Mesenchymal stem cell (in vitro differentiated cells and primary cell): ENCODE results near the gene MAP3K7.
A peak's percentile ranks its signal among the peaks of the same experiment; 100 is the strongest.

ENCODE experiments used
- DNase-seq: peaks from one replicate; pipeline ENCODE4 v3.0.0-alpha.2; 2013
- H2AFZ ChIP-seq: one replicate; pipeline ENCODE4 v1.6.1; 2013; ENCODE audit warnings: low read depth, mild to moderate bottlenecking, control low read depth, inconsistent platforms, low read length, moderate library complexity
- H2AK5ac ChIP-seq: 2 replicates; pipeline ENCODE4 v1.6.1; 2013; ENCODE audit warnings: low read length, moderate library complexity, mild to moderate bottlenecking, inconsistent platforms; ENCODE audit not compliant: severe bottlenecking
- H2BK120ac ChIP-seq: one replicate; pipeline ENCODE4 v1.6.1; 2013; ENCODE audit warnings: low read depth, mild to moderate bottlenecking, inconsistent platforms, low read length, moderate library complexity
- H2BK12ac ChIP-seq, 2 experiments: one replicate each; pipeline ENCODE4 v1.6.1; 2013; ENCODE audit warnings: inconsistent platforms in 2 of 2, low read length in 2 of 2, mild to moderate bottlenecking in 2 of 2, moderate library complexity in 2 of 2, control low read depth in 1 of 2
- H2BK15ac ChIP-seq: one replicate; pipeline ENCODE4 v1.6.1; 2013; ENCODE audit warnings: mild to moderate bottlenecking, low read depth, inconsistent platforms; ENCODE audit not compliant: poor library complexity, severe bottlenecking
- H2BK5ac ChIP-seq: 2 replicates; pipeline ENCODE4 v1.6.1; 2013; ENCODE audit warnings: low read depth, mild to moderate bottlenecking, low read length, control low read depth, inconsistent platforms; ENCODE audit not compliant: poor library complexity, severe bottlenecking
- H3K14ac ChIP-seq, 2 experiments: one replicate each; pipeline ENCODE4 v1.6.1; 2013; ENCODE audit warnings: inconsistent platforms in 2 of 2, low read length in 2 of 2, control low read depth in 1 of 2, mild to moderate bottlenecking in 1 of 2, moderate library complexity in 1 of 2
- H3K18ac ChIP-seq, 2 experiments: one replicate each; pipeline ENCODE4 v1.6.1; 2013; ENCODE audit warnings: inconsistent platforms in 2 of 2, low read length in 2 of 2, control low read depth in 1 of 2, low read depth in 1 of 2, mild to moderate bottlenecking in 1 of 2
- H3K23ac ChIP-seq, 2 experiments: one replicate each; pipeline ENCODE4 v1.6.1; 2013; ENCODE audit warnings: inconsistent platforms in 2 of 2, low read length in 2 of 2, mild to moderate bottlenecking in 2 of 2, moderate library complexity in 2 of 2, control low read depth in 1 of 2
- H3K27ac ChIP-seq: 2 replicates; pipeline ENCODE4 v1.5.1; 2013; ENCODE audit warnings: mild to moderate bottlenecking, moderate library complexity, low read length, control low read depth, inconsistent platforms; ENCODE audit not compliant: poor library complexity, severe bottlenecking
- H3K27me3 ChIP-seq, 2 experiments: 2 replicates each; pipeline versions ENCODE4 v1.6.1 to v1.7.0; 2013; ENCODE audit warnings: low read length in 2 of 2, mild to moderate bottlenecking in 2 of 2, moderate library complexity in 2 of 2, control low read depth in 1 of 2, inconsistent platforms in 1 of 2; ENCODE audit not compliant: control insufficient read depth in 1 of 2, insufficient read depth in 1 of 2
- H3K36me3 ChIP-seq, 2 experiments: 2 replicates each; pipeline versions ENCODE4 v1.6.1 to v1.7.0; 2013; ENCODE audit warnings: low read length in 2 of 2, control low read depth in 1 of 2, inconsistent platforms in 1 of 2, low read depth in 1 of 2, mild to moderate bottlenecking in 1 of 2; ENCODE audit not compliant: insufficient read depth in 2 of 2, control insufficient read depth in 1 of 2
- H3K4ac ChIP-seq, 2 experiments: one replicate each; pipeline ENCODE4 v1.6.1; 2013; ENCODE audit warnings: inconsistent platforms in 2 of 2, low read length in 2 of 2, mild to moderate bottlenecking in 2 of 2, moderate library complexity in 2 of 2, control low read depth in 1 of 2, low read depth in 1 of 2
- H3K4me1 ChIP-seq: 2 replicates; pipeline ENCODE4 v1.6.1; 2013; ENCODE audit warnings: low read depth, low read length, control low read depth; ENCODE audit not compliant: control insufficient read depth, insufficient read depth
- H3K4me2 ChIP-seq: 2 replicates; pipeline ENCODE4 v1.6.1; 2013; ENCODE audit warnings: low read length, mild to moderate bottlenecking, inconsistent platforms; ENCODE audit not compliant: poor library complexity, severe bottlenecking
- H3K4me3 ChIP-seq, 2 experiments: 2 replicates each; pipeline versions ENCODE4 v1.5.1 to v1.7.0; 2013; ENCODE audit warnings: low read length in 2 of 2, mild to moderate bottlenecking in 2 of 2, control low read depth in 1 of 2, low read depth in 1 of 2; ENCODE audit not compliant: insufficient read depth in 1 of 2
- H3K79me1 ChIP-seq: replicated peaks from 2 replicates; pipeline ENCODE4 v1.6.1; 2013; ENCODE audit warnings: mild to moderate bottlenecking, control low read depth, low read length, inconsistent platforms; ENCODE audit not compliant: poor library complexity, severe bottlenecking
- H3K9ac ChIP-seq: 2 replicates; pipeline ENCODE4 v1.7.0; 2013; ENCODE audit warnings: mild to moderate bottlenecking, low read length, moderate library complexity
- H3K9me3 ChIP-seq: 2 replicates; pipeline ENCODE4 v1.7.0; 2013; ENCODE audit warnings: mild to moderate bottlenecking, low read length; ENCODE audit not compliant: control insufficient read depth
- H4K8ac ChIP-seq: one replicate; pipeline ENCODE4 v1.6.1; 2013; ENCODE audit warnings: inconsistent platforms, mild to moderate bottlenecking, low read length, moderate library complexity
- H4K91ac ChIP-seq: one replicate; pipeline ENCODE4 v1.6.1; 2013; ENCODE audit warnings: mild to moderate bottlenecking, low read length, inconsistent platforms
- WGBS: methylation state at CpG from one replicate; pipeline ENCODE4 v1.1.7; 2013; ENCODE audit warnings: mixed read lengths; 5-methylcytosine and 5-hydroxymethylcytosine counted together

Gene MAP3K7

DNA sequence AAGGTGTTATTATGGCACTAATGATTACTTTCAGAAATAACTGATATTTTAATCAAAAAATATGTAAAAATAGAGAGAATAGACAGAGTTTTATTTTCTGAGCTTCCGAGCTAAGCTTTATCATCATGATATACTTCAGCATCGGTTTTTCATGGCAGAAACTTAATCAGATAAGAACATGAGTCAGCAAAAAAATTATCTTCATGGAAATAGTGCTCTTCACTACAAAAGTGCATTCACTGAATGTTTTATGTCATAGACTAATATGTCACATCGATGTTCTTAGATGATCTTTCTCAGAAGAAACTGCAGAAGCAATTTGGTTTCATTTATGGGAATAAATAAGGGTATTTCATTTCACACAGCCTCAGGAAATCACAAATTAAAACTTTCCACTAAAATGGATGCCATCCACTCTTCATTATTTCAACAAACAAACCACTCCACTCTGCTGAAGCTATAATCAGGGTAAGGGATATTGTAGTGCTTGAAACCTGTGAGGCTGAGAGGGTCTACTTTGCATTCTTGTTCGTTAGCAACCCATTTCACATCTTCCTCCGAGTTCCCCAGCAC lies 10.2 kb upstream of the MAP3K7 start:
- Histone ChIP-seq H3K9ac (no peak overlapping the region), H3K79me1 (no peaks in the 10 kb centered on the region), H2AFZ (no peak overlapping the region), H3K27me3 (peaks cover 11 to 16% of the 10 kb centered on the region in 2 experiments), H3K36me3 (no peaks in the 10 kb centered on the region), H2BK120ac (no peak overlapping the region), H3K9me3 (no peaks in the 10 kb centered on the region), H2AK5ac (no peak overlapping the region), H3K4me3 (no peak overlapping the region), H3K4me1 (no peaks in the 10 kb centered on the region), H3K4me2 (no peak overlapping the region), H2BK15ac (no peak overlapping the region), H3K23ac (no peak overlapping the region), H4K8ac (no peak overlapping the region), H3K4ac (no peak overlapping the region), H3K14ac (no peak overlapping the region), H2BK12ac (no peak overlapping the region), H2BK5ac (no peak overlapping the region), H3K18ac (no peak overlapping the region), H4K91ac (no peak overlapping the region), H3K27ac (no peak overlapping the region)
- 56% methylated on average over 3 of the region's 5 CpGs for WGBS
- no peak for DNase-seq

DNA sequence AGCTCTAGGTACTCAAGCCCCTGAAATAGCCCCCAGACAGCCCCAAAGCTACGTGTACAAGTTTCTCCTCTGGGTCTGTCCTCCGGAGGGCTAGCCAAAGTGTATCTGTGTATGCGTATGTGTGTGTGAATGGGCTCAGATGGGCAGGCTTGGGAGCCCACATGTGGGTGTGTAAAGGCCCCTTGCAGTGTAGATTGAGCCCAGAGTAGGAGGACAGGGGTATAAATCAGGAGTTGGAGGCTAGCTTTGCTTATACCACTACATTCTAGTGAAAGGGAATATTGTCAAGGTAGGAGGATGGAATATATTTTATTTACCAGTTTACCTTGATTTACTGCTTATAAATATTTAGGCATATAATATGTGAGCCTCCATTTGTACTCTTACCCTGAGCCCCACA lies 9.0 kb upstream of the MAP3K7 start:
- Histone ChIP-seq H3K18ac (no peak overlapping the region), H3K4me3 (no peak overlapping the region), H3K27me3 (peaks cover 8 to 11% of the 10 kb centered on the region in 2 experiments), H3K9ac (no peak overlapping the region), H2BK120ac (no peak overlapping the region), H2AFZ (no peak overlapping the region), H3K9me3 (no peaks in the 10 kb centered on the region), H3K4me2 (no peak overlapping the region), H2BK12ac (no peak overlapping the region), H3K36me3 (no peaks in the 10 kb centered on the region), H2BK15ac (no peak overlapping the region), H2AK5ac (no peak overlapping the region), H4K8ac (no peak overlapping the region), H4K91ac (no peak overlapping the region), H3K4ac (no peak overlapping the region), H3K27ac (no peak overlapping the region), H3K14ac (no peak overlapping the region), H3K4me1 (no peaks in the 10 kb centered on the region), H2BK5ac (no peak overlapping the region), H3K79me1 (no peaks in the 10 kb centered on the region), H3K23ac (no peak overlapping the region)
- 62% methylated on average over 3 of the region's 3 CpGs for WGBS
- DNase-seq, result no peak

DNA sequence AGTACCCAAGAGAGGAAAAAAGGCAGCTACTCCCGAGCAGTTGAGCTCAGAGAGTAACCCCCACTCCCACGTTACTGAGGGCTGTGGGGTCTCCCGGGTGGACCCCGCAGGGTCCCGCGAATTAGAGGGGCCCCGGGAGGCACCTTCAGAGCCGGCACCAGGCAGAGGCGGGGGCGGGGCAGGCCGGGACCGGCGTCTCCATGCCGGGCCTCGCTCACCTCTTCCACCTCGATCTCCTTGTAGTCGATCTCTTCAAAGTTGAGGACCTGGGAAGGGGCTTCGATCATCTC lies 381 bp downstream of the MAP3K7 start:
- H2BK15ac ChIP-seq, result peak overlapping the region; percentile 48

DNA sequence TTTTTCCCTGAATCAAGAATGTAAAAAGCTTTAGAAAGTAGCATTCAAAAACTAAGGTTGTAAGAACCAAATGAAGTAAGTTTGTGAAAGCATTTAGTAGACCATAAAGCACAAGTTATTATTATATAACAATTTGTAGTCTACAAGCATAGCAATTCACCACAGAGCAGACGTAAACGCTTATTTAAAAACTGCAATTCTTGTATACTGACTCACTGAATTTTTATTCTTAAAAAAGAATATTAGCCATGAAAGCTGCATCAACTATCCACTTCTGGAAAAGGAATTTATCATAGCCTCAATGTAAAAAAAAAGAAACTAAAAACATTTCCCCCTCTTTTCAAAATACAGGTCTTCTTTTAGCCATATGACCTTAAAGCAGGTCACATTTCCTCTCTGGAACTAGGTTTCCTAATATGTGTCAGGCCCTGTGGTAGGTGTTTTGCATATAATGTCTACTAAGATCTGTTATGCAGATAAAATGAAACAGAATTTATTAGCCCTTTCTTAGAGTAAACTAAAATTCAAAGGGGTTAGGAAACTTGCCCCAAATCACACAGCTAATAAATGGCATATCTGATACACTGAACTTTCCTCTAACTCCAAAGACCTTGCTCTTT lies 2.1 kb downstream of the MAP3K7 start:
- H3K18ac ChIP-seq, result no peak overlapping the region
- H3K4me1 ChIP-seq, result peaks cover 1% of the 10 kb centered on the region
- no peak overlapping the region for H3K23ac ChIP-seq
- H2BK15ac ChIP-seq, result no peak overlapping the region
- no peak overlapping the region for H3K14ac ChIP-seq
- H2BK120ac ChIP-seq, result no peak overlapping the region
- peak overlapping the region in 1 of 2 experiments; percentile 90 for H3K4me3 ChIP-seq
- H3K27me3 ChIP-seq, result no peaks in the 10 kb centered on the region
- H3K27ac ChIP-seq, result no peak overlapping the region
- H2AFZ ChIP-seq, result no peak overlapping the region
- H3K4ac ChIP-seq, result no peak overlapping the region
- H3K9ac ChIP-seq, result peak overlapping the region; percentile 98
- no peaks in the 10 kb centered on the region for H3K9me3 ChIP-seq
- no peaks in the 10 kb centered on the region for H3K36me3 ChIP-seq
- DNase-seq, result no peak
- H4K8ac ChIP-seq, result no peak overlapping the region
- no peak overlapping the region for H3K4me2 ChIP-seq
- H2BK5ac ChIP-seq, result no peak overlapping the region
- H3K79me1 ChIP-seq, result peaks cover 3% of the 10 kb centered on the region
- no peak overlapping the region for H2BK12ac ChIP-seq
- WGBS, result 50% methylated on average over 2 of the region's 2 CpGs
- H2AK5ac ChIP-seq, result no peak overlapping the region
- H4K91ac ChIP-seq, result no peak overlapping the region

More for the DNA sequence above, 381 bp downstream of the MAP3K7 start:
- Histone ChIP-seq H3K36me3 (no peaks in the 10 kb centered on the region), H3K14ac (no peak overlapping the region), H2BK12ac (peak overlapping the region in 1 of 2 experiments; percentile 23), H3K79me1 (peaks cover 3% of the 10 kb centered on the region), H3K4ac (peak overlapping the region in 1 of 2 experiments; percentile 63), H3K23ac (peak overlapping the region in 1 of 2 experiments; percentile 67), H4K91ac (peak overlapping the region; percentile 89), H2AK5ac (no peak overlapping the region), H3K4me3 (peak overlapping the region; percentile 90 to 99), H2BK5ac (peak overlapping the region; percentile 98), H3K9me3 (no peaks in the 10 kb centered on the region), H2AFZ (peak overlapping the region; percentile 87), H3K18ac (peak overlapping the region; percentile 92 to 94), H3K27me3 (no peaks in the 10 kb centered on the region), H3K4me2 (peak overlapping the region; percentile 68), H2BK120ac (peak overlapping the region; percentile 61), H4K8ac (peak overlapping the region; percentile 80), H3K4me1 (peaks cover 1% of the 10 kb centered on the region), H3K27ac (peak overlapping the region; percentile 97), H3K9ac (peak overlapping the region; percentile 98)
- DNase-seq, result no peak
- WGBS, result 0% methylated on average over 17 of the region's 18 CpGs
